GM12891 (cell line): Measurements from ENCODE around the gene DGKI.
A peak's percentile ranks its signal among the peaks of the same experiment; 100 is the strongest.

Experiments used
- DNase-seq: peaks from one replicate; pipeline ENCODE4 v3.0.0; 2011; ENCODE audit warnings: low spot score; ENCODE audit not compliant: insufficient read length
- FAIRE-seq: peaks from 2 replicates; lab custom pipeline; 2011; peaks lifted over from hg19 to GRCh38; lab: Jason Lieb, UNC
- PAX5 ChIP-seq: IDR thresholded peaks from 2 replicates; pipeline ENCODE4 v1.6.1; 2011; ENCODE audit warnings: low read length, moderate library complexity, mild to moderate bottlenecking; ENCODE audit not compliant: insufficient read depth, severe bottlenecking
- POLR2A ChIP-seq: IDR thresholded peaks from 2 replicates; pipeline ENCODE4 v1.6.1; 2011; ENCODE audit warnings: low read depth, low read length, control low read depth
- POLR2AphosphoS5 ChIP-seq: IDR thresholded peaks from 2 replicates; pipeline ENCODE4 v1.6.1; 2011; ENCODE audit warnings: low read depth, low read length, control low read depth
- POU2F2 ChIP-seq: IDR thresholded peaks from 2 replicates; pipeline ENCODE4 v1.6.1; 2011; ENCODE audit warnings: low read depth, mild to moderate bottlenecking, control low read depth, low read length, moderate library complexity
- SPI1 ChIP-seq: IDR thresholded peaks from 2 replicates; pipeline ENCODE4 v1.6.1; 2011; ENCODE audit warnings: low read depth, low read length, control low read depth
- TAF1 ChIP-seq: IDR thresholded peaks from 2 replicates; pipeline ENCODE4 v1.6.1; 2011; ENCODE audit warnings: low read depth, low read length, control low read depth

DGKI gene

GRCh38 chr7:137667633-137668387, 179.0 kb downstream of the DGKI start:
- FAIRE-seq (no peak), DNase-seq (no peak)
- no peak for TF ChIP-seq SPI1
- TF ChIP-seq POU2F2, result no peak
- no peak for TF ChIP-seq TAF1
- no peak for TF ChIP-seq POLR2AphosphoS5
- TF ChIP-seq POLR2A, result no peak

- TF ChIP-seq POU2F2 (no peak), POLR2AphosphoS5 (no peak), PAX5 (no peak), POLR2A (no peak), TAF1 (no peak), SPI1 (no peak)
- DNase-seq (no peak), FAIRE-seq (no peak)
These were observed 181.9 kb downstream of the DGKI start for GRCh38 chr7:137664846-137665245.

GRCh38 chr7:137661634-137662033, 185.1 kb downstream of the DGKI start:
- DNase-seq, result no peak
- no peak for FAIRE-seq
- TF ChIP-seq POLR2AphosphoS5, result no peak
- no peak for TF ChIP-seq SPI1
- no peak for TF ChIP-seq TAF1
- TF ChIP-seq POLR2A, result no peak
- TF ChIP-seq PAX5, result no peak

- DNase-seq, result no peak
- FAIRE-seq, result no peak
- TF ChIP-seq SPI1 (no peak), PAX5 (no peak), POLR2AphosphoS5 (no peak), TAF1 (no peak), POU2F2 (no peak), POLR2A (no peak)
These were observed 188.4 kb downstream of the DGKI start for GRCh38 chr7:137658190-137658900.

GRCh38 chr7:137657476-137658189, 189.1 kb downstream of the DGKI start:
- no peak for DNase-seq
- TF ChIP-seq POLR2A (no peak), POLR2AphosphoS5 (no peak), PAX5 (no peak), SPI1 (no peak), POU2F2 (no peak), TAF1 (no peak)
- FAIRE-seq, result no peak

- no peak for FAIRE-seq
- no peak for TF ChIP-seq TAF1
- TF ChIP-seq PAX5, result no peak
- TF ChIP-seq POLR2A, result no peak
- no peak for TF ChIP-seq POLR2AphosphoS5
- TF ChIP-seq SPI1, result no peak
- no peak for TF ChIP-seq POU2F2
- DNase-seq, result no peak
These were observed 189.9 kb downstream of the DGKI start for GRCh38 chr7:137656850-137657232.

- peak; percentile 37 for DNase-seq
- FAIRE-seq, result peak; percentile 73
- no peak for TF ChIP-seq TAF1
- peak; percentile 71 for TF ChIP-seq SPI1
These were observed 190.4 kb downstream of the DGKI start for GRCh38 chr7:137656227-137656849.

GRCh38 chr7:137655804-137656203, 191.0 kb downstream of the DGKI start:
- FAIRE-seq (no peak), DNase-seq (no peak)
- TF ChIP-seq POLR2AphosphoS5 (no peak), POLR2A (no peak), SPI1 (no peak), PAX5 (no peak), POU2F2 (no peak), TAF1 (no peak)

GRCh38 chr7:137652721-137653120, 194.1 kb downstream of the DGKI start:
- no peak for DNase-seq
- no peak for FAIRE-seq
- no peak for TF ChIP-seq PAX5
- TF ChIP-seq SPI1, result no peak
- no peak for TF ChIP-seq POLR2AphosphoS5
- no peak for TF ChIP-seq POU2F2
- TF ChIP-seq TAF1, result no peak
- no peak for TF ChIP-seq POLR2A
